CD1c-positive myeloid dendritic cell (primary cell): ENCODE measurements around the gene HPS6.
A peak's percentile ranks its signal among the peaks of the same experiment; 100 is the strongest.

ENCODE experiments used
- DNase-seq: peaks from one replicate; pipeline ENCODE4 v3.0.0-alpha.2; 2016; ENCODE audit errors: extremely low spot score

HPS6 gene

DNA sequence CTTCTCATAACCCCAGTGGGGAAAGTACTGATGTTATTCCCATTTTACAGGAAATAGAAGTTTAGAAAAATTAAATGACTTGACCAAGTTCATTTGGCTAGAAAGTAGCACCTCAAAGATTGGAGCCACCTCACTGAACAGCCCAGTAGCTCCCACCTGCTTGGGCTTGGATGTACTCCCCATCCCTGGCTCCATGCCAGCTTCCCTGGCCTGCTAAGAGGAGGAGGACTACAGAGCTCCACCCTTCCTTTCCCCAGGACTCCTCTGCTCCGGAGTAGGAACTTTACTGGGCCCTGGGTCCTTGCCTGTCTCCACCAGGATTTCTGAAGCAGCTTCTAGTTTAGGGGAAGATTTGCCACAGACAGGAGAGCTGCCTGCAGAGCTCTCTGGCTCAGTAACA lies 3.1 kb downstream of the HPS6 start:
- DNase-seq = no peak

DNA sequence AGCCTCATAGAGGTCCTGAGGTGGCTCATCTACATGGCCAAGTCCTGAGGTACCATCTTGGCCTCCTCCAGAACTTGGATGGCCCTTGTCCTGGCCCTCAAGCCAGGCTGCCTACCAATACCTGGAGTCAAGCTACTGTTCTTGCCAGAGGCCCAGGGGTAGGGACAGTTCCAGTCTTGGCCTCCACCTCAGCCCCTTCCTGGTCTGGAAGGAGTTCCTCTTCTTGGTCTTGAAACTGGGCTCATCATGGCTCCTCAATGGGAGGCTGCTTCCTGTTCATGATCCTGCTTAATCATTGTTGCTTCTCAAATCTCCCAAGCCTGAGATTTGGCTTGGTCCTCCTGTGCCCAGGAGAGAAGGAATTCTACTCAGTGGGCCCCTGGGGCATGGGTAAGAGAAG lies 3.9 kb downstream of the HPS6 start:
- peak; percentile 66 for DNase-seq

DNA sequence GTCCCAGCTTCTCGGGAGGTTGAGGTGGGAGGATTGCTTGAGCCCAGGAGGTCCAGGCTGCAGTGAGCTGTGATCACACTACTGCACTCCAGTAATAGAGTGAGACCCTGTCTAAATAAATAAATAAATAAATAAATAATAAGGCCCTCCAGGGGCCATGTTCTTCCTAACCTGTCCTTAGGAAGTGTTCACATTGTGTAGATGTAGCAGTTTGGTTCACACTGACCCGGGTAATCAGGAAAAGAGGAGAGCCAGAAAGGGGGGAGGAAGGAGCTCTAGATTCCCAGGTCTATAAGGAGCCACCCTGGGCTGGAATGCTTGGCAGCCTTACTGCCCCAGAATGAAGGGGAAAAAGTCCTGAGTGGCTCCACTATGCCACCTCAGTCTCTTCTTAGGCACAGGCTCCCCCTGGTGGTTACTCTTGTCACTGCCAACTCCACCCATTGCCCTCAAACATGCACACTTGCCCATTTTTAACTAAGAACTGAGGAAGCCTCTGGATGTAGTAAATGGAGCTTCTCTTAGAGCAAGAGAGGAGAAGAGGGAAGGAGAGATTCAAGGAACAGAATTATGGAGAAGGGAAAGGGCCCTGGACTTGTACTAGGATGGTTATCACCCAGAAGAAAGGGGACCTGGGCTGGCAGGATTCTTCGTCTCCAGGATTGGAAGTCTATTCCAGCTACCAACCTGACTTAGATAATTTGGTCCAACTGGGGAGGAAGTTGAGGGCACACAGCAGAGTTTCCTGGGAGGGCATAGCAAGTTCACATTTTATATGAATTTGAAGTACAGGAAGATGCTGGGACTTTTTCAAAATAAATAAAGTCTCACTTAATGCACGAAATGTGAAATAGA lies 7.8 kb downstream of the HPS6 start:
- peak; percentile 83 for DNase-seq

DNA sequence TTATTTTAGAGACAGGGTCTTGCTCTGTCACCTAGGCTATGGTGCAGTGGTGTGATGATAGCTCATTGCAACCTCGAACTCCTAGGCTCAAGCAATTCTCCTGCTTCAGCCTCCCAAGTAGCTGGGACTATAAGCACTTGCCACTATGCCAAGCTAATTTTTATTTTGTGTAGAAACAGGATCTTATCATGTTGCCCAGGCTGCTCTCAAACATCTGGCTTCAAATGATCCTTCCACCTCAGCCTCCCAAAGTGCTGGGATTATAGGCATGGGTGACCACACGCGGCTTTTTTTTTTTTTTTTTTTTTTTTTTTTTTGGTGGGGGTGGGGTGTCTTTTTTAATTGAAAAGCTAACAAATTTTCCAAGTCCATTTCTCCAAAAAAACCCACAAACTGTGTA lies 18.4 kb downstream of the HPS6 start:
- DNase-seq = no peak

DNA sequence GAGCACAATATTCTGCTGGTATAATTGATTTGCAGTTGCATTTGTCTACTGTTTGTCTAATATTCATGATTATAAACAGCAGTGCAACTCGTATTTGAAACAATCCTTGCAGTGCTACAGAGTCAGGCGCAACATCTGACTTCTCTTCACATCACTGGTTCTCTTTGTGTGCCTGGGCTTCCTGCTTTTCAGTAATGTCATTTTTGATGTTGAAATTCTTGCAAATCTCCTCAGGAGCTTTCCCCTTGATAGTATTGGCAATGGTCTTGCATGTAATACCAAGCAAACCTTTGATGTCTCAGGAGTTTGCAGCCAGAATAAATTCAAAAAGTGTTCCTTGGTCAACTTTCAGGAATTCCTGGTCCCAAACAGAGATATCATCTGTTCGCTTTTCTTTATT lies 20.2 kb downstream of the HPS6 start:
- peak; percentile 18 for DNase-seq

DNA sequence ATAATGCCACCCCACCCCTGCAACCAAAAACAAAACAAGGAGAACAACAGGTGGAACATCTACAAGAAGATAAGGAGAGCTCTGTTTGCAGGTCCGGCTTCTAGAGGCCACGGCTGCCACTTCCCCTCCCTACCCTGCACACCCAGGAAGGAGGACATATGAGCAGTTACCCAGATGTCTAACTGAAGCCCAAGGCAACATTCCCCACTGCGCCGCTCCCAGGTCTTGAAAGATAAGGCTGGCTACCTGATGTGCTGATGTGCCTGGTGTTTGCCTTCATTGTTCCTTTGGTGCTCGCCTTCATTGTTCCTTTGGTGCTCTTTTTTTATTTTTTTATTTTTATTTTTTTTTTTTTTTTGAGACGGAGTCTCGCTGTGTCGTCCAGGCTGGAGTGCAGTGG lies 21.0 kb downstream of the HPS6 start:
- DNase-seq = no peak

DNA sequence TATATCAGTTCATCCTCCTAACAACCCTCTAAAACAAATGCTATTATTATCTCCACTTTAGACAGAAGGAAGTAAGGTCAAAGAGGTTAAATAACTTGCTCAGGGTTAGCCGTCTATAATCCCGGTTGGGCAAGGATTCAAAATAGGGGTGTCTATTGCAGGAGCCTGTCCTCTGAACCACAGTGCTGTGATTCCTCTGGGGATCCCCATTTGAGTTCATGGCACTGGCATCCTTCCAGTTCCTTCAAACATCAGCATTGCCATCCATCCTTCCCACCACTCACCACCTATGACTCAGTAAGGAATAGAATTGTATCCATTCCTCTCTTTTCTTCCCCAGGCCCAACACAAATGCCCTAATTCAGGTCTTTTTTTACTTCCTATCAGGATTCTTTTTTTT lies 25.6 kb downstream of the HPS6 start:
- DNase-seq = no peak

DNA sequence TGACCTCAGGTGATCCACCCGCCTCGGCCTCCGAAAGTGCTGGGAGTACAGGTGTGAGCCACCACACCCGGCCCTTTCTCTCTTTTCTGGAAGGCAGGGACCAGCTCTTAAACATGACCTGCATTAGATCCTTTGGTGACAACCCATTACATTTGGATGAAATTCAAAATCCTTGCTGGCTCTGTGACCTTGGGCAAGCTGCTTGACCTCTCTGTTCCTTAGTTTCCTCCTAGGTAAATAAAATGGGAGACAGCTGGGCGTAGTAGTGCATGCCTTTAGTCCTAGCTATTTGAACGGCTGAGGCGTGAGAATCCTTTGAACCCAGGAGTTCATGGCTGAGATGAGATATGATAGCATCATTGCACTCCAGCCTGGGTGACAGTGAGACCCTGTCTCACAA lies 31.3 kb downstream of the HPS6 start:
- DNase-seq = no peak

DNA sequence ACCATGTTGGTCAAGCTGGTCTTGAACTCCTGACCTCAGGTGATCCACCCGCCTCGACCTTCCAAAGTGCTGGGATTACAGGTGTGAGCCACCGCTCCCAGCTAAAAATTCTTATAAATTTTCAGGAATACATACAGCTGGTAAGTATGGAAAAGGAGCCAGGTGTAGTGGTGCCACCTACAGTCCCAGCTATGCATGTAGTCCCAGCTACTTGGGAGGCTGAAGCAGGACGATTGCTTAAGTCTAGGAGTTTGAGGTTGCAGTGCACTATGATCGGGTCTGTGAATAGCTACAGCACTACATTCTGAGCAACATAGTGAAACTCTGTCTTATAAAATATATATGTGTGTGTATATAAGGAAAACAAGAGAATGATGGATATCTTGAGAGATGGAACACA lies 36.0 kb downstream of the HPS6 start:
- no peak for DNase-seq

DNA sequence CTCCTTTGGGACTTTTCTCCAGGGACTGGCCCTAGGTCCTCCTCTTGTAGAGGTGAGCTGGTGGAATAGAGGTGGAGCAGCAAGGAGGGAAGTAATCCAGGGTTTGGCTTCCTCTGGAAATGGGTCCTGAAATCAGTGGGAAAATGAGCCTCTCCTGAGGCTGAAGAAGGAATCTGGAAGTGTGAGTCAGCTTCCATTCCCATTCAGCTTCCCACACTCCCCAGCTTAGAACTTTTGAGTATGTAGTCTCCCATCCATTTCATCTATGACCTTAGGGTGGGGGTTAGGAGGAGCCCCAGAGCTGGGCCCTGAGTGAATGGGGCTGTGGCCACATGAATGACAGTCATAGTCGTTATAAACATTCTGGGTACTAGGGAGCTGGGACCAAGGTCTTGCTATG lies 37.3 kb downstream of the HPS6 start:
- no peak for DNase-seq

DNA sequence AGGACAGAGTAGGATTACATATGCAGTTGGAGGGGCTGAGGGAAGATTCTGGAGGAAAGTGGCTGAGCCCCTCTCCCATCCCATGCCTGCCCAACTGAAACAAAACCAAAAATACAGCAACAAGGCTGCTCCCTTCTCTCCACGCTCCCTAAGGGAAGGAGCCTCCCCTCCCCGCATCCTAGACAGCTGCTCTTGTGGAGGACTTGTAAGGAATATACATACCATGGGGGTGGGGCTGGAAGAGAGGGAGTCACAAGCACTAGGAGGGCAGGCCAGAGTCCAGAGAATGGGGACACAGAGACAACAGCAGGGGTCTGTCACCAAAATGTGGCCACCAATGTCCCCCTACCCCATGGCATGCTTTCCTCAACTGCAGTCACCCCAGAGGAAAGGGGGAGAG lies 41.8 kb downstream of the HPS6 start:
- DNase-seq = no peak

DNA sequence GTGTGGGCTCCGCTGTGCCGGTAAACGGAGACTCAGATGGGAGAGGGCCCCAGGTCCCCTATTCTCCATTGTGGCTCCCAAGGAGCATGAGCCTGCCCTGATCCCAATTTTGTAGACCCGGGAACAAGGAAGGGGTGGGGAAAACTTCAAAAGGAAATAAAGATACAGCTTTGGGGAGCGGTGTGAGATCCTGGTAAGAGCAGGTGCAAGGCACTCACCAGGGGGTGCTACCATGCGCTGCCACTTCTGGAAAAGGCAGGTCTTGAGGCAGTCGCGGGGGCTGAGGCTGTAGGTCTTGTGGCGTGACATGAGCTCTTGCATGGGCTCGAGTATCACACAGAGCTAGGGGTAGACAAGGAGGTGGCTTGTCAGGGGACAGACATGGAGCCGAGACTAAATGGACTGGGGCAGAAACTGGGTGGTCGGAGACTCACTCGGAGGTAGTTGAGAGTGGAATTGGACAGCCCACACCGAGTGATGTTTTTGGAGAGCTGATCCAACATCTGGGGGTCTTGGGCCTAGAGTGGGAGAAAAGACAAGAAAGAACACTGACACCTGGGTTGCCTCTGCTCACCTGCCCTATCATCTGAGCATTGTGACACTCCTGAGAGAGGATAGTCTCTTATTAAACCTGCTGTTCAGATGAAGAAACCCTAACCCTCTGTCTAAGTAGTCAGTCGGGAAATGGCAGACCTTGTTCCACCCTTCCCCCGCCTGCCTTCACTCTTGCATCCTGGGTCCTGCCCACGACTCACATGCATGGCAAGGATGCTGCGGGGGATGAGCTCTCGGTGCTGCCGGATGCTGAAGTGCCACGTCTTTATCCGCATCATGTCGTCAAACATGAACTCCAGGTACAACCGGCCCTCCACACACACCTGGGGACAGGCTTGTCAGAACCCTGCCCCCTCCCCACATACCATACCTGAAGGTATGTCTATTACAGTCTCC lies 44.3 kb downstream of the HPS6 start:
- no peak for DNase-seq

DNA sequence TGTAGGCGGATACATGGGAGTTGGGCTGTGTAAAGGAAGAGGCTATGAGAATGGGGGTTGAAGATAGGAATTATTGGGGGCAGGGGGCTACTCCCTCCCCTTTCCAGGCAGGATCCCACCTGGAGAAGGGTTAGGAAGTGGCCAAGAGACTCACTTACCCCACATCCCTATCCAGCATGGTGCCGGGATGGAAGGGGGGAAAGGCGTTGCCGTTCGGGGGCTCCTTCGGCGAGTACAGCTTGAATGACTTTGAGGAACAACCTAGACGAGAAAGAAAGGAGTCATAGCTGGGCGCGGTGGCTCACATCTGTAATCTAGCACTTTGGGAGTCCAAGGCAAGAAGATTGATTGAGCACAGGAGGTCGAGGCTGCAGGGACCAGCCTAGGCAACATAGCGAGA lies 46.1 kb downstream of the HPS6 start:
- no peak for DNase-seq

DNA sequence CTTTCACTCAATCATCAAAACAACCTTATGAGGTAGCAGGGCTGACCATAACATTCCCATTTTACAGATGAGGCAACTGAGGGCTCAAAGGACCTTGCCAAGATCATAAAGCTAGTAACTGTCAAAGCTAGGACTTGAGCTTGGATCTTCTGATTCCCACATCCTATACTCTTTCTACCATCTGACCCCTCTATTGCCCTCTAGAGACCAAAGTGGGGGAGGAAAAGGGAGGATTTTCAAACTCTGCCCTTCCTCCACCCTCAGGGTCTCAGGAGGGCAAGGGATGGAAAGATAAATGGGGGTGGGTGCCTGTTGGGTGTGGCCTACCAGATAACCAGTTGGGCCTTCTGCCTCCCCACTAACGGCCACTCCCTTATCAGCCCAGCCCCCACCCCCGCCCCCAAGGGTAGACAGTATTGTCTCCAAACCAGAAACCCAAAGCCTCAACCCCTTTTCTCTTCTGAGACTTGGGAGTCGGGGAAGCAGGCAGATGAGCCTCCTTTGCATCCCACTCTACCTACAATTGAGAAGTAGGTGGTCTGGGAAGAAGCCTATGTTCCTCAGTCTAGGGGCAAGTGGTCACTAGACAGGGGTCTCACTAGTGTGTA lies 47.2 kb downstream of the HPS6 start:
- DNase-seq = no peak

DNA sequence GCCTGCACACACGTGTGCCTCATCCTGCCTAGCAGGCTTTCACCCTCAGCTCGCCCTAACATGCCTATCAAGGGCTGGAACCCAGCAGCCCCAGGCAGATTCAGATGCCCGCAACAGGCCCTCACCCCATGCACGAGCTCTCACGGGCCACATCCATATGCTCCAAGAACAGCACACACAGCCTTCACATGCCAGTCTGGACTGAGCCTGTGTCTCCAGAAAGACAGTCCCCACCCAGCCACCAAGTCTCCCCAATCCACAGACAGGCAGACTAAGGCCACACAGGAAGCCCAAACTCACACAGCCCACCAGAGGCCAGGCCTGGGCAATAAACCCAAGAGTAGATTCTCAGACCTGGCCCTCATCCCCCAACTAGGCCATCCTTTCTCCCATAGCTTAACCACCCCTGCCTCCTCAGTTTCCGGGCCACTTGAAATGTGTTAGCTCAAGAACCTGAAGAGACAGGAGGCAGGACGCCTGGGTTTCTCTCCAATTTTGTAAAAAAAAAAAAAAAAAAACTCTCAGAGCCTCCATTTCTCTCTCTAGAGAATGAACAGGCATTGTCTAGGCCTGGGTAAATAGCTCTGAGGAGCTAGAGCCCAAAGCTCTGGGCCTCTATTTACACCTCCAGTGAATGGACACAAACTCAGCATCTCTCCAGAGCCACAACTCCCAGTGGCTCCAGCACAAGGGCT lies 48.3 kb downstream of the HPS6 start:
- DNase-seq = no peak

DNA sequence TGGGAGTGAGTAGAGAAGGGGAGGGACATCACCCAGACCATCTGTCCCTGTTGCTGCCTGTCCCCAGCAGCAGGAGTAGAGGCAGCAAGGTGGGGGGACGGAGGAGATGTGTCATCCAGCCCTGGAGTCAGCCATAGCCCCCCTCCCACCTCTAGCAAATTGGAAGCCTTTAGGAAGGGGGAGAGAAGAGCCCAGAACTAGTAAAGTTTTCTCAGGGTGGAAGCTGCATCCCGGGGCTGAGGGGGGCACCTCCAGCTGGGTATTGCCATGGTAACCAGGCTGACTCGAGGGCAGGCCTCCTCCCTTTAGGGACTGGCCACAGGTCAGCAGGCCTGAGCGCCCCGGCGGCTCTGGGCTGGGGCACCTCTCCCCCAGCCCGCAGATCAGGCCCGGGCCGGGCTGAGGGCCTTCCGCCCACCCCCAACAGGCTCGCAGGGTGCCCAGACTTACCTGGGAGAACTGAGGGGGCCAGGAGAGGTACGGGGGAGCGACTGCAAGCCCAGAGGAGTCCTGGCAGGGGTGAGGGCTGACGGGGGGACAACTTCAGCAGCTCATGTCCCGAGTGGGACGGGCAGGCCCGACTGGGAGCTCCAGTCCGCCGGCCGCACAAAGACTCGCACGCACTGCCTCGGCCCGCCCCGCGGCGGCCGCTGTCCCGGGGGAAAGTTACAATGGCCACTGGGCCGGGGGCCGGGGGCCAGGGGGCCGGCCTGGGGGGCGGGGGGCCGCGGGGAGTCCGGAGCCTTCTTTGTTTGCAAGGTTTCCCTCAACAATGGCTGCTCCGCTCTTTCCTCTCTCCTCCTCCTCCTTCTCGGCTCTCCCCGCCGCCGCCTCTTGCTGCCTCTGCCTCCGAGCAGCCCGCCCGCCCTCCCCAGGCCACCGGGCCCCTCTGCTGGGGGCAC lies 49.1 kb downstream of the HPS6 start:
- DNase-seq = peak; percentile 27

DNA sequence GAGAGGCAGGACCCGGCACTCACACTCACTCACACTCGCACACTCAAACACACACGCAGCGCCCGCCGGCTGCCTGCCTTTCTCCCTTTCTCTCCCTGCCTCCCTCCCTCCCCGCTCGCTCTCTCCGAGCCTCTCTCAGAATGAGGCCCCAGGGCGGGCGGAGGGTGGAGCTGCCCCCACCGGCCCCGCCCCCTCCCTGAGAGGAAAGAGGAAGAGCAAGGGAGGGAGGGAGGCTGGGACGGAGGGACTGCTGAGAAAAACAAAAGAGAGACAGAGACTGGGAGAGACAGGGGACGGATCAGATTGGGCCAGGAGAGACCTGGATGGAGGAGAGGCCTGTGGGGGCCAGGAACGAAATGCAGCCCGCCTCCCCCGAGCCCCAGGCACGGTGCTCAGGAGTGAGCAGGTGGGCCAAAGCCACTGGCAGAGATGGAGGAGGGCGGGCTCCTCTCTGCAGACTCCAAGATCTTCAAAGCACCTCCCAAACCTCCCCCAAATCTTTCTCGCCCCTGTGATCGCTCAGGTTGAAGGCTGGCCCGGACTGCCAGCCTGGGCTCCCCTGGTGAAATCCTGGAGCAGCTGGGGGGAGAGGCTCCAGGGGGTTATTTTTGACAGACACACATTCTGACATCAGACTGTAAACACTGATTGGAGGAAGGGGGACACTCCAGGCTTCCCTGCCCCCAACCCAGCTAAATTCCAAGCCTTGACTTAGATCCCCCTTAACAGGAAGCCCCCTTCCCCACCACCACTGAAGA lies 49.9 kb downstream of the HPS6 start:
- DNase-seq = peak; percentile 87

DNA sequence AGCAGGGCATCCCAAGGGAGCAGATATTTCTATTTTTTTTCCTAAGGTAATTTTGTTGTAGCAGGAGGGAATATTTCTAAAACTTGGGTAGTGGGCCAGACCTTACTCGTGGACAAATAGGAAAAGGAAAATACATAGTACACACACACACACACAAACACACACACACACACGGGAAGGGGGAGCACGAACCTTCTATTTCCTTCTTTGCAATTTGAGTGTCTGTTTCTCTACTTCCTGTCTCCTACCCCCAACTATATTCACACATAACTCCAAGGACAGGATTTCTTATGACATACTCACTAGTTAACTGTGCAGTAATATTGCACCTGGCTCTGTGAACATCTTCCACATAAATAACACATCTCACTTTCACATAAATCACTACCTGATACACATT lies 50.6 kb downstream of the HPS6 start:
- peak; percentile 13 for DNase-seq

DNA sequence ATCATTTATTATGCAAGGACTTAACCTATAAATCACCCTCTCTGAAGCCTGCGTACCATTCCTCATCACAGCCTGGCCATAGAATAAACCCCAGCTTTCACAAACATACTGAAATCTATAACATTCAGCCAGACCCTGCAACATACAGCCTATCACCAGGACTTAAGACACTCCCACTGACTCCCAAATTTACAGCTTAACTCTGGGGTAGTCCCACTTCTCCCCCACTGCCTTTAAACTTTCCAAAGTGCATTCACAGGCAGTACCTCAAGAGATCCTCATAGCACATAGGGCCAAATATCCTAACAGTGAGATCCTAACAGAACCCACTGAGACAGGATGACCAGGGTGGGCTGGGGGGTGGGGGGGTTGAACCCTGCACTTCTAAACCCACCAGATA lies 51.5 kb downstream of the HPS6 start:
- DNase-seq = no peak
